HepG2 (cell line): ENCODE data around the gene MRPL14. TPM values are rescaled to one million over a fixed set of nuclear protein-coding genes. Genes with fewer than 3 reads are reported as not detected.

Experiments used
- CBX1 ChIP-seq: IDR thresholded peaks from one replicate; pipeline ENCODE4 v1.6.1; 2016; ENCODE audit warnings: antibody characterized with exemption, low read depth
- EEA1 ChIP-seq: sonication (generic); formaldehyde crosslinking; IDR thresholded peaks from 2 replicates; pipeline ENCODE4 v1.5.1; 2020; ENCODE audit warnings: mild to moderate bottlenecking, missing genetic modification reagents, borderline replicate concordance
- EZH2 ChIP-seq: conservative IDR thresholded peaks from 2 replicates; pipeline ENCODE4 v1.6.1; 2012; ENCODE audit warnings: mild to moderate bottlenecking, low read depth, low read length, moderate library complexity
- HNRNPLL ChIP-seq: fragments of 200-400 bp; formaldehyde crosslinking; IDR thresholded peaks from 2 replicates; pipeline ENCODE4 v1.6.1; 2017; ENCODE audit warnings: mild to moderate bottlenecking, low read depth, low read length; ENCODE audit not compliant: poor library complexity, severe bottlenecking
- JUN ChIP-seq: sonication (generic); formaldehyde crosslinking; IDR thresholded peaks from 2 replicates; pipeline ENCODE4 v1.4.0; 2020; ENCODE audit warnings: mild to moderate bottlenecking, missing genetic modification reagents
- KAT7 ChIP-seq: IDR thresholded peaks from 2 replicates; pipeline ENCODE4 v1.6.1; 2018; ENCODE audit warnings: borderline replicate concordance, missing compliant biosample characterization
- KDM5B ChIP-seq: sonication (generic); formaldehyde crosslinking; IDR thresholded peaks from 2 replicates; pipeline ENCODE4 v1.4.0; 2020; ENCODE audit warnings: missing genetic modification reagents, mild to moderate bottlenecking, borderline replicate concordance
- NFYC ChIP-seq: IDR thresholded peaks from 2 replicates; pipeline ENCODE4 v1.6.1; 2016; ENCODE audit warnings: missing genetic modification reagents, missing compliant biosample characterization
- SP5 ChIP-seq: IDR thresholded peaks from 2 replicates; pipeline ENCODE4 v1.6.1; 2016; ENCODE audit warnings: low read depth, borderline replicate concordance
- STAT6 ChIP-seq: sonication (generic); formaldehyde crosslinking; IDR thresholded peaks from 2 replicates; pipeline ENCODE4 v1.4.0; 2020; ENCODE audit warnings: missing genetic modification reagents, mild to moderate bottlenecking, borderline replicate concordance
- ZNF333 ChIP-seq: sonication (generic); formaldehyde crosslinking; IDR thresholded peaks from 2 replicates; pipeline ENCODE4 v1.4.0; 2020; ENCODE audit warnings: mild to moderate bottlenecking, missing genetic modification reagents, borderline replicate concordance
- ZNF562 ChIP-seq: sonication (generic); formaldehyde crosslinking; IDR thresholded peaks from 2 replicates; pipeline ENCODE4 v1.8.0; 2022; ENCODE audit warnings: missing genetic modification reagents, borderline replicate concordance
- ZNF567 ChIP-seq: sonication (generic); formaldehyde crosslinking; IDR thresholded peaks from 2 replicates; pipeline ENCODE4 v1.8.1; 2023; ENCODE audit warnings: mild to moderate bottlenecking, missing genetic modification reagents, borderline replicate concordance
- ZNF770 ChIP-seq: sonication (generic); formaldehyde crosslinking; IDR thresholded peaks from 2 replicates; pipeline ENCODE4 v1.5.0; 2020; ENCODE audit warnings: mild to moderate bottlenecking, missing genetic modification reagents
- ZNF878 ChIP-seq: sonication (generic); formaldehyde crosslinking; IDR thresholded peaks from 2 replicates; pipeline ENCODE4 v1.8.1; 2023; ENCODE audit warnings: mild to moderate bottlenecking, missing genetic modification reagents, moderate library complexity
- ZNF883 ChIP-seq: sonication (generic); formaldehyde crosslinking; IDR thresholded peaks from 2 replicates; pipeline ENCODE4 v1.5.1; 2020; ENCODE audit warnings: mild to moderate bottlenecking, missing genetic modification reagents; ENCODE audit errors: not compliant biosample characterization
- polyA plus RNA-seq, 8 experiments: library from polyadenylated mRNA; depleted of rRNA in 3 of 8; stranded (reverse) in 7 of 8; unstranded in 1 of 8; fragments of >200 nt; fragmentation: Illumina TruSeq in 4 of 8; extraction: Trizol in 4 of 8; gene quantifications; 2 replicates each; pipeline versions ENCODE4 v1.2.1 to v1.2.3, GENCODE V29; 2011 to 2016; ENCODE audit warnings: low read depth in 4 of 8, missing spikeins in 1 of 8, mixed read lengths in 1 of 8; ENCODE audit not compliant: insufficient read depth in 1 of 8
- total RNA-seq, 5 experiments: library from RNA; depleted of rRNA; stranded (reverse); fragments of >200 nt; fragmentation: Illumina TruSeq; extraction: Trizol; gene quantifications; 2 replicates each; pipeline ENCODE4 v1.2.3, GENCODE V29; 2016; ENCODE audit warnings: low read depth in 1 of 5
- TF ChIP-seq, protein P1 (sequence below): sonication (generic); formaldehyde crosslinking; IDR thresholded peaks from 2 replicates; pipeline ENCODE4 v1.4.0; 2020; ENCODE audit warnings: missing genetic modification reagents, borderline replicate concordance
- TF ChIP-seq, protein P2 (sequence below): sonication (generic); formaldehyde crosslinking; IDR thresholded peaks from 2 replicates; pipeline ENCODE4 v1.4.0; 2020; ENCODE audit warnings: low read depth, mild to moderate bottlenecking, missing genetic modification reagents

The MRPL14 gene
- total and polyA plus RNA-seq, 2 of the 13 experiments (the other 11 are each of a cell fraction or from before 2014, with no cell fraction given): 157 to 178 TPM

DNA sequence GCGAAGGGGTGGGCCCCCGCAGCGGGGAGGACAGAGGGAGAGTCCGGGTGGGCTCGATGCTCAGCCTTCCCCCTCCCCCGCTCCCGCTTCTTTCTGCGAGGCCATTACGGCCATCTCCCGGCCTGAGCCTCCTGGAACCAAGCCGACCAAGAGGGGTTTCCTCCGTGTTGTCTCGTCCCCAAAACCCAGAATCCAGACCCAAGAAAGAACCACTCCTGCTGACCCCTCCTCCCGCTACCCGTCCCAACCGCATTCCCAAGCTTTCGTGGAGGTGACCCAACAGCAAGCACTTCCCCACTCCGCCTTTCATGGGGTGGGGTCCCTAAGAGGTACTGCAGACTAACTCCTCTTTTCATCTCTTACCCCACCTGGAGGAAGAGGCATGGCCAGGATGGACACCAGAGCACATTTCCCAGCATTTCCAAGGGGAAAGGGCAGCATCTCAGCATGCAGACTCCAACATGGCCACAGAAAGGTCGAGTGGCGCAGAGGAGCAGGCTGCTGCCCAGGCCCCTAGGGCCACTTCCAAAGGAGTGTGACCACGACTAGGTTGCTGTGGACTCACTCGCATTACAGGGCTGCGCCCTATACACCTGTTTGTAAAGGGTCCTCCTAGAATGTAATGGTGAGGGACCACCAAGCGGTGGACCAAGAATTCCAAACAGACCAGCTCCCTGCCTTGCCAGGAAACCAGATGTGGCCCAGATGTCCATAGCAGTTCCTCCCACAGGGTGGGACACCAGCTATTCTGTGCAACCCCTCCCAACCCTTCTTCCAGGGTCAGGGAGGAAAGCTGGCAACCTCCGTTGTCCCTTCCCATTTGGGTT is 53.4 kb downstream of the MRPL14 start (continued):
- TF ChIP-seq, protein P1, sequence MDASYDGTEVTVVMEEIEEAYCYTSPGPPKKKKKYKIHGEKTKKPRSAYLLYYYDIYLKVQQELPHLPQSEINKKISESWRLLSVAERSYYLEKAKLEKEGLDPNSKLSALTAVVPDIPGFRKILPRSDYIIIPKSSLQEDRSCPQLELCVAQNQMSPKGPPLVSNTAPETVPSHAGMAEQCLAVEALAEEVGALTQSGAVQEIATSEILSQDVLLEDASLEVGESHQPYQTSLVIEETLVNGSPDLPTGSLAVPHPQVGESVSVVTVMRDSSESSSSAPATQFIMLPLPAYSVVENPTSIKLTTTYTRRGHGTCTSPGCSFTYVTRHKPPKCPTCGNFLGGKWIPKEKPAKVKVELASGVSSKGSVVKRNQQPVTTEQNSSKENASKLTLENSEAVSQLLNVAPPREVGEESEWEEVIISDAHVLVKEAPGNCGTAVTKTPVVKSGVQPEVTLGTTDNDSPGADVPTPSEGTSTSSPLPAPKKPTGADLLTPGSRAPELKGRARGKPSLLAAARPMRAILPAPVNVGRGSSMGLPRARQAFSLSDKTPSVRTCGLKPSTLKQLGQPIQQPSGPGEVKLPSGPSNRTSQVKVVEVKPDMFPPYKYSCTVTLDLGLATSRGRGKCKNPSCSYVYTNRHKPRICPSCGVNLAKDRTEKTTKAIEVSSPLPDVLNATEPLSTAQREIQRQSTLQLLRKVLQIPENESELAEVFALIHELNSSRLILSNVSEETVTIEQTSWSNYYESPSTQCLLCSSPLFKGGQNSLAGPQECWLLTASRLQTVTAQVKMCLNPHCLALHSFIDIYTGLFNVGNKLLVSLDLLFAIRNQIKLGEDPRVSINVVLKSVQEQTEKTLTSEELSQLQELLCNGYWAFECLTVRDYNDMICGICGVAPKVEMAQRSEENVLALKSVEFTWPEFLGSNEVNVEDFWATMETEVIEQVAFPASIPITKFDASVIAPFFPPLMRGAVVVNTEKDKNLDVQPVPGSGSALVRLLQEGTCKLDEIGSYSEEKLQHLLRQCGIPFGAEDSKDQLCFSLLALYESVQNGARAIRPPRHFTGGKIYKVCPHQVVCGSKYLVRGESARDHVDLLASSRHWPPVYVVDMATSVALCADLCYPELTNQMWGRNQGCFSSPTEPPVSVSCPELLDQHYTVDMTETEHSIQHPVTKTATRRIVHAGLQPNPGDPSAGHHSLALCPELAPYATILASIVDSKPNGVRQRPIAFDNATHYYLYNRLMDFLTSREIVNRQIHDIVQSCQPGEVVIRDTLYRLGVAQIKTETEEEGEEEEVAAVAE (CRISPR knock-in tag): peak; percentile 15; the same call in 1 of the 2 replicates
- peak; percentile 20 for TF ChIP-seq SP5 (CRISPR knock-in tag)
- TF ChIP-seq ZNF883: peak; percentile 54
- TF ChIP-seq JUN (CRISPR knock-in tag): no peak
- peak; percentile 48; the same call in 1 of the 2 replicates for TF ChIP-seq ZNF878 (CRISPR knock-in tag)
- TF ChIP-seq KAT7 (CRISPR knock-in tag): peak; percentile 47; the same call in 1 of the 2 replicates
- TF ChIP-seq EEA1 (CRISPR knock-in tag): no peak; the same call in 1 of the 2 replicates
- no peak for TF ChIP-seq ZNF770
- 0 out of 2 replicates have a peak, but pooled peaks have one; percentile 41 for TF ChIP-seq STAT6 (CRISPR knock-in tag)
- TF ChIP-seq ZNF562 (CRISPR knock-in tag): no peak
- TF ChIP-seq KDM5B (CRISPR knock-in tag): peak; percentile 49; the same call in 1 of the 2 replicates
- TF ChIP-seq, protein P2, sequence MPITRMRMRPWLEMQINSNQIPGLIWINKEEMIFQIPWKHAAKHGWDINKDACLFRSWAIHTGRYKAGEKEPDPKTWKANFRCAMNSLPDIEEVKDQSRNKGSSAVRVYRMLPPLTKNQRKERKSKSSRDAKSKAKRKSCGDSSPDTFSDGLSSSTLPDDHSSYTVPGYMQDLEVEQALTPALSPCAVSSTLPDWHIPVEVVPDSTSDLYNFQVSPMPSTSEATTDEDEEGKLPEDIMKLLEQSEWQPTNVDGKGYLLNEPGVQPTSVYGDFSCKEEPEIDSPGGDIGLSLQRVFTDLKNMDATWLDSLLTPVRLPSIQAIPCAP (CRISPR knock-in tag): 0 out of 2 replicates have a peak, but pooled peaks have one; percentile 58
- no peak for TF ChIP-seq NFYC
- TF ChIP-seq ZNF567 (CRISPR knock-in tag): 0 out of 2 replicates have a peak, but pooled peaks have one; percentile 71
- TF ChIP-seq ZNF333: peak; percentile 69; the same call in 1 of the 2 replicates
- no peak for TF ChIP-seq EZH2
- TF ChIP-seq CBX1: peak; percentile 12
- TF ChIP-seq HNRNPLL: no peak
